Tongue (tissue), 2 donors: ENCODE results near the gene CCDC88B. TPM values are rescaled to one million over a fixed set of nuclear protein-coding genes. Genes with fewer than 3 reads are reported as not detected.

Experiments
- DNase-seq: peaks from one replicate; pipeline ENCODE4 v3.0.0-alpha.2; 2015
- total RNA-seq: library from RNA; depleted of rRNA; stranded (reverse); fragments of >200 nt; gene quantifications from one replicate; pipeline ENCODE4 v1.2.3, GENCODE V29; 2014

CCDC88B gene, protein sequence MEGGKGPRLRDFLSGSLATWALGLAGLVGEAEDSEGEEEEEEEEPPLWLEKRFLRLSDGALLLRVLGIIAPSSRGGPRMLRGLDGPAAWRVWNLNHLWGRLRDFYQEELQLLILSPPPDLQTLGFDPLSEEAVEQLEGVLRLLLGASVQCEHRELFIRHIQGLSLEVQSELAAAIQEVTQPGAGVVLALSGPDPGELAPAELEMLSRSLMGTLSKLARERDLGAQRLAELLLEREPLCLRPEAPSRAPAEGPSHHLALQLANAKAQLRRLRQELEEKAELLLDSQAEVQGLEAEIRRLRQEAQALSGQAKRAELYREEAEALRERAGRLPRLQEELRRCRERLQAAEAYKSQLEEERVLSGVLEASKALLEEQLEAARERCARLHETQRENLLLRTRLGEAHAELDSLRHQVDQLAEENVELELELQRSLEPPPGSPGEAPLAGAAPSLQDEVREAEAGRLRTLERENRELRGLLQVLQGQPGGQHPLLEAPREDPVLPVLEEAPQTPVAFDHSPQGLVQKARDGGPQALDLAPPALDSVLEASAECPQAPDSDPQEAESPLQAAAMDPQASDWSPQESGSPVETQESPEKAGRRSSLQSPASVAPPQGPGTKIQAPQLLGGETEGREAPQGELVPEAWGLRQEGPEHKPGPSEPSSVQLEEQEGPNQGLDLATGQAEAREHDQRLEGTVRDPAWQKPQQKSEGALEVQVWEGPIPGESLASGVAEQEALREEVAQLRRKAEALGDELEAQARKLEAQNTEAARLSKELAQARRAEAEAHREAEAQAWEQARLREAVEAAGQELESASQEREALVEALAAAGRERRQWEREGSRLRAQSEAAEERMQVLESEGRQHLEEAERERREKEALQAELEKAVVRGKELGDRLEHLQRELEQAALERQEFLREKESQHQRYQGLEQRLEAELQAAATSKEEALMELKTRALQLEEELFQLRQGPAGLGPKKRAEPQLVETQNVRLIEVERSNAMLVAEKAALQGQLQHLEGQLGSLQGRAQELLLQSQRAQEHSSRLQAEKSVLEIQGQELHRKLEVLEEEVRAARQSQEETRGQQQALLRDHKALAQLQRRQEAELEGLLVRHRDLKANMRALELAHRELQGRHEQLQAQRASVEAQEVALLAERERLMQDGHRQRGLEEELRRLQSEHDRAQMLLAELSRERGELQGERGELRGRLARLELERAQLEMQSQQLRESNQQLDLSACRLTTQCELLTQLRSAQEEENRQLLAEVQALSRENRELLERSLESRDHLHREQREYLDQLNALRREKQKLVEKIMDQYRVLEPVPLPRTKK (N-terminal part only)
- total RNA-seq: 6.4 TPM

GRCh38 chr11:64339754-64340408, at the start of gene CCDC88B:
Gene CCDC88B, plus strand, starts transcription at chr11:64340204. Its CDS starts 63 bp downstream, at chr11:64340267.
- DNase-seq: no peak

DNA sequence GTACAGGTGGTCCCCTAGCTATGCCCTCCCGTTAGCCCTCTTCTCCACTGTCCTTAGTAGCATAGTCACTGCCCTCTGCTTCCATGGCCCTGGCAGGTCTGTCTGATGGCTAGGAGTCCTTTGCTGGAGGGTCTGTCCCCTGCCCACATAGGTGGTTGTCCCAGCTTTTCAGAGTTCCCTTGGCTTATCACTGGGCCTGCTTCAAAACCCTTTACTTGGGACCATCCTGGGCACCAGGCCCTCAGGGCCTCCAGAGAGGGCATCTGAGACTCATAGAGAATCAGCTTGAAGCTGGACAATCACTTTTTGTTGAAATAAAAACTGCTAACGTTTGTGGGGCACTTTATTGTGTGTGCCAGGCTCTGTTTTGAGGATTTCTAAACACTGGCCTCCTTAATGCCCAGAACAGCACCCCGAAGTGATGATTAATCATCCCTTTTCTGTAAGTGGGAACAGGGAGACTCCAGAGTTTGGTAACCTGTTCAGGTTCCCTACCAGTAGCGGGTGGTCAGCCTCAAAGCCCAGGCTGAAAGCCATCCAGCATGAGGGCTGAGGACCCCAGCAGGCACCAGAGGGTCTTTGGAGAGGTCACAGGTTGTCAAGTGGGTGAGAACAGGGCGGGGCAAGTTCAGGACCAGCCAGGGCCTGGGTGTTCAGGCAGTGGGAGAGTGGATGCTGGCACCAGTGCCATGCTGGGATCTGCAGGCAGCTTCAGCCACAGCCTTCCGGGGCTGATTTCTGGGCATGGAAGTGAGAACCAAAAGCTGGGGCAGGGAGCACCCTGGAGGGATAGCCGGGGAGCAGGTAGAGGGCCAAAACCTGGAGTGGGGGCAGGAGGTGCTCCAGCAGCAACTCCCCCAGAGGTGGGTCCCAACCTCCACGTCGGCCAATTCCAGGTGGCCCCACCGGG, 49.4 kb upstream of the CCDC88B start:
- no peak for DNase-seq

GRCh38 chr11:64291262-64291751, 48.7 kb upstream of the CCDC88B start, which contains the start of gene KCNK4:
Gene KCNK4, plus strand, starts transcription at chr11:64291302. Its CDS starts 1,717 bp downstream, at chr11:64293019.
- DNase-seq: no peak

GRCh38 chr11:64291752-64292459, 48.1 kb upstream of the CCDC88B start:
- DNase-seq: no peak

- no peak for DNase-seq
Observed at GRCh38 chr11:64292460-64293254, 47.3 kb upstream of the CCDC88B start.

- no peak for DNase-seq
Observed at GRCh38 chr11:64294774-64295173, 45.2 kb upstream of the CCDC88B start.

- no peak for DNase-seq
Observed at GRCh38 chr11:64295760-64296159, 44.2 kb upstream of the CCDC88B start.

- no peak for DNase-seq
Observed at GRCh38 chr11:64296236-64296635, 43.8 kb upstream of the CCDC88B start.

- DNase-seq: no peak
Observed at GRCh38 chr11:64296830-64297698, 42.9 kb upstream of the CCDC88B start.

GRCh38 chr11:64297699-64298358, 42.2 kb upstream of the CCDC88B start:
- no peak for DNase-seq

DNA sequence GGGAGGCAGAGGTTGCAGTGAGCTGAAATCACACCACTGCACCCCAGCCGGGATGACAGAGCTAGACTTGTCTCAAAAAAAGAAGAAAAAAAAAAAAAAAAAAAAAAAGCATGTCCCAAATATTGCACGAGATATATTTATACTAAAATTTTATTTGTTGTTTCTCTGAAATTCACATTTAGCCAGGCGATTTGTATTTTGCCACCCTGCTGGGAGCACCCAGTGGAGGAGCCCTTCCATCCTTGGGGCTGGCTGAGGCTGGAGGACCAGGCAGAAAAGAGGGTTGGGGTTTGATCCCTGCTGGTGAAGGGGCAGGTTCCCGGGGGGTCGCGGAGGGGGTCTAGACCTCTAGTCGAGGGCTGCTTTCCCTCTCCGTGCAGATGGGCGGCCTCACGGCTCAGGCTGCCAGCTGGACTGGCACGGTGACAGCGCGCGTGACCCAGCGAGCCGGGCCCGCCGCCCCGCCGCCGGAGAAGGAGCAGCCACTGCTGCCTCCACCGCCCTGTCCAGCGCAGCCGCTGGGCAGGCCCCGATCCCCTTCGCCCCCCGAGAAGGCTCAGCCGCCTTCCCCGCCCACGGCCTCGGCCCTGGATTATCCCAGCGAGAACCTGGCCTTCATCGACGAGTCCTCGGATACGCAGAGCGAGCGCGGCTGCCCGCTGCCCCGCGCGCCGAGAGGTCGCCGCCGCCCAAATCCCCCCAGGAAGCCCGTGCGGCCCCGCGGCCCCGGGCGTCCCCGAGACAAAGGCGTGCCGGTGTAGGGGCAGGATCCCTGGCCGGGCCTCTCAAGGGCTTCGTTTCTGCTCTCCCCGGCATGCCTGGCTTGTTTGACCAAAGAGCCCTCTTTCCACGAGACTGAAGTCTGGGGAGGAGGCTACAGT, 40.8 kb upstream of the CCDC88B start:
- DNase-seq: peak; percentile 70

DNA sequence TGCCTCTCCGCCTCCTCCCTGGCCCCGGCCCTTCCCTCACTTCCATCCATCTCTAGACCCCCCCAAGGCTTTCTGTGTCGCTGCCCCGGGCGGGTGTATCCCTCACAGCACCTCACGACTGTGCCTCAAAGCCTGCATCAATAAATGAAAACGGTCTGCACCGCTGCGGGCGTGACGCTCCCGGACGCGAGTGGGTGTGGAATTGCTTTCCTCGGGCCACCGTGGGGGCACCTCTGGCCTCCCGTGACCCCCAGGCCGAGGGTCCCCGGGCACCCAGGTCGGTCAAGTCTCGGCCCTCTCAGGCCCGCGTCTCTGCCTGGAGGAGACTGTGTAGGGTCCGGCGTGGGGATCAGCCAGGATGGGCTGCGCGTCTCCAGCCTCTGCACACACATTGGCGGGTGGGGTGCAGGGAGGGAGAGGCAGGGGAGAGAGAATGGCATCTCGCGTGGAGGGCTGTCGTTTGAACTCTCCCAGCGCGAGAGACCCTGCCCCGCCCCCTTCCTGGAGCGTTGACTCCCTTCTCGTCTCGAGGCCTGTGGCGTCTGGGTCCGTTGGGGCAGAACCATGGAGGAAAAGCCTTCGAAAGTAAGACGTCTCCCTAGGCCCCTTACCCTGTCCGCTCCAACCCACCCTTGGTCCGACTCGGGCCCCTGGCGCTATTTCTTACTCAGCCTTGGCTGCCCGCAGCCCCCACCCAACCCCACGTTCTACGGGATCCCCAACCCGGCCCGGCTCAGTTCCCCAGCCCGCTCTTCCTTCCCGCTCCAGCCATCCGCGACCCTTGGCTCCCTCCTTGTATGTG, 40.0 kb upstream of the CCDC88B start, which contains the start of gene CATSPERZ:
TSS of gene CATSPERZ (plus strand) at position 512 of the 802 bp plus-strand sequence. CDS start at position 565, 53 bp downstream.
- DNase-seq: no peak

- no peak for DNase-seq
Observed at GRCh38 chr11:64303109-64304031, 36.6 kb upstream of the CCDC88B start.

- no peak for DNase-seq
Observed at GRCh38 chr11:64304032-64304315, 36.0 kb upstream of the CCDC88B start.
